A673 (cell line): ENCODE results near the gene KCNQ2. TPM values are rescaled to one million over a fixed set of nuclear protein-coding genes. Genes with fewer than 3 reads are reported as not detected.

Experiments
- BruUV-seq: library from RNA; stranded (reverse); fragments of 400-500 nt; replicated peaks from 2 replicates; lab custom pipeline; 2021; lab: Mats Ljungman, UMichigan
- CTCF ChIA-PET: fragments of 300-600 bp; sonication (Branson Sonifier 250); formaldehyde crosslinking; loops from one replicate; lab custom pipeline; 2022; ENCODE audit warnings: antibody characterized with exemption; lab: Charles Lee
- POLR2A ChIA-PET: fragments of 300-600 bp; sonication (Branson Sonifier 250); formaldehyde crosslinking; loops from one replicate; lab custom pipeline; 2022; ENCODE audit warnings: antibody characterized with exemption; ENCODE audit not compliant: low non-redundant PET; lab: Charles Lee
- DNase-seq: peaks from one replicate; pipeline ENCODE4 v3.0.0-alpha.2; 2015; ENCODE audit warnings: low spot score
- H3K27ac ChIP-seq: fragments of 200-600 bp; sonication (generic); 2 replicates; pipeline ENCODE4 v1.5.1; 2016; ENCODE audit warnings: mixed run types, low read depth, mild to moderate bottlenecking, mixed read lengths, antibody characterized with exemption, low read length; ENCODE audit not compliant: poor library complexity, severe bottlenecking
- H3K27me3 ChIP-seq: fragments of 200-600 bp; sonication (generic); replicated peaks from 2 replicates; pipeline ENCODE4 v1.6.1; 2017; ENCODE audit warnings: mixed run types, low read depth, mild to moderate bottlenecking, mixed read lengths, antibody characterized with exemption, low read length; ENCODE audit not compliant: insufficient read depth, poor library complexity
- H3K36me3 ChIP-seq: fragments of 200-600 bp; sonication (generic); 2 replicates; pipeline ENCODE4 v1.6.1; 2016; ENCODE audit warnings: mixed run types, mild to moderate bottlenecking, mixed read lengths, antibody characterized with exemption, low read length; ENCODE audit not compliant: insufficient read depth, poor library complexity, severe bottlenecking
- H3K4me1 ChIP-seq: fragments of 200-600 bp; sonication (generic); 2 replicates; pipeline ENCODE4 v1.6.1; 2017; ENCODE audit warnings: mixed run types, mild to moderate bottlenecking, mixed read lengths, antibody characterized with exemption, low read length; ENCODE audit not compliant: insufficient read depth, poor library complexity, severe bottlenecking
- H3K4me3 ChIP-seq: fragments of 200-600 bp; sonication (generic); 2 replicates; pipeline ENCODE4 v1.5.1; 2016; ENCODE audit warnings: low read depth, mixed run types, mild to moderate bottlenecking, mixed read lengths, low read length; ENCODE audit not compliant: poor library complexity, severe bottlenecking
- H3K9me3 ChIP-seq: fragments of 200-600 bp; sonication (generic); 2 replicates; pipeline ENCODE4 v1.6.1; 2016; ENCODE audit warnings: mixed run types, low read depth, mild to moderate bottlenecking, mixed read lengths, antibody characterized with exemption, low read length; ENCODE audit not compliant: poor library complexity, severe bottlenecking
- EZH2 ChIP-seq: fragments of 200-600 bp; sonication (generic); IDR thresholded peaks from 2 replicates; pipeline ENCODE4 v1.6.1; 2017; ENCODE audit warnings: borderline replicate concordance, low read depth, mild to moderate bottlenecking, mixed read lengths, antibody characterized with exemption, low read length; ENCODE audit not compliant: poor library complexity, severe bottlenecking
- intact Hi-C: fragments of 100-400 bp; cut with micrococcal nuclease; formaldehyde crosslinking; loops from one replicate; pipeline ENCODE4 v1.10.0; 2022; ENCODE audit not compliant: unreplicated experiment
- total RNA-seq: library from RNA; stranded (reverse); gene quantifications from 2 replicates; pipeline ENCODE4 v1.2.3, GENCODE V29; 2021
- TF ChIP-seq, protein P1 (sequence below): fragments of 300-800, 200-600 bp; sonication (generic); conservative IDR thresholded peaks from 2 replicates; pipeline ENCODE4 v1.5.1; 2017; ENCODE audit warnings: low read depth, mild to moderate bottlenecking, antibody characterized with exemption, low read length, moderate library complexity, mixed read lengths

Gene KCNQ2
- total RNA-seq, 1 experiment from 2014 or later = 6.6 TPM

DNA sequence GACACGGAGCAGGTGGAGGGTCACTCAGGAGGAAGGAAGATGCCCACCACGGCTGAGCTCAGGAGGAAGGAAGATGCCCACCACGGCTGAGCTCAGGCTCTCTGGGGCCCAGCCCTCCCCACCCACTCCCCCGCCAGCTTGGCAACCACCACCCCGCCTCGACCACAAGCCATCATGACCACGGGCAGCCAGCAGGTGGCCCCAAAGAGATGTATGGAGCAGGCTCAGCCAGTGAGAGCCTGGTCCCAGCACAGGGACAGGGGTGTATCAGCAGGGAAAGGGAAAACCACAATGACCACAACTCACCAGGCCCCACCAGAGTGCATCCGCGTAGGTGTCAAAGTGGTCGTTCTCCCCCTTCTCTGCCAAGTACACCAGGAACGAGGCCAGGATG is 30.4 kb downstream of the KCNQ2 start:
- TF ChIP-seq, protein P1, sequence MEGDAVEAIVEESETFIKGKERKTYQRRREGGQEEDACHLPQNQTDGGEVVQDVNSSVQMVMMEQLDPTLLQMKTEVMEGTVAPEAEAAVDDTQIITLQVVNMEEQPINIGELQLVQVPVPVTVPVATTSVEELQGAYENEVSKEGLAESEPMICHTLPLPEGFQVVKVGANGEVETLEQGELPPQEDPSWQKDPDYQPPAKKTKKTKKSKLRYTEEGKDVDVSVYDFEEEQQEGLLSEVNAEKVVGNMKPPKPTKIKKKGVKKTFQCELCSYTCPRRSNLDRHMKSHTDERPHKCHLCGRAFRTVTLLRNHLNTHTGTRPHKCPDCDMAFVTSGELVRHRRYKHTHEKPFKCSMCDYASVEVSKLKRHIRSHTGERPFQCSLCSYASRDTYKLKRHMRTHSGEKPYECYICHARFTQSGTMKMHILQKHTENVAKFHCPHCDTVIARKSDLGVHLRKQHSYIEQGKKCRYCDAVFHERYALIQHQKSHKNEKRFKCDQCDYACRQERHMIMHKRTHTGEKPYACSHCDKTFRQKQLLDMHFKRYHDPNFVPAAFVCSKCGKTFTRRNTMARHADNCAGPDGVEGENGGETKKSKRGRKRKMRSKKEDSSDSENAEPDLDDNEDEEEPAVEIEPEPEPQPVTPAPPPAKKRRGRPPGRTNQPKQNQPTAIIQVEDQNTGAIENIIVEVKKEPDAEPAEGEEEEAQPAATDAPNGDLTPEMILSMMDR = peak; percentile 67
- TF ChIP-seq EZH2 = no peak
- POLR2A ChIA-PET = no interaction called here
- peak; percentile 65 for DNase-seq
- no peaks in the 10 kb centered on the region for H3K27me3 ChIP-seq
- H3K9me3 ChIP-seq = no peaks in the 10 kb centered on the region
- BruUV-seq = no TSS peak
- H3K4me3 ChIP-seq = no peak overlapping the region
- H3K36me3 ChIP-seq = no peaks in the 10 kb centered on the region
- no peaks in the 10 kb centered on the region for H3K4me1 ChIP-seq
- intact Hi-C loops = no loop called here
- H3K27ac ChIP-seq = no peak overlapping the region
- CTCF ChIA-PET = interaction anchor here (0.6 kb wide), 1 partner anchor 11 kb away, joined by 5 read pairs; no protein-coding TSS in a partner anchor

GRCh38 chr20:63441136-63442099 is 31.0 kb downstream of the KCNQ2 start:
- Histone ChIP-seq H3K4me1 (no peaks in the 10 kb centered on the region), H3K9me3 (no peaks in the 10 kb centered on the region), H3K4me3 (no peak overlapping the region), H3K27ac (no peak overlapping the region), H3K36me3 (no peaks in the 10 kb centered on the region), H3K27me3 (no peaks in the 10 kb centered on the region)
- CTCF ChIA-PET = interaction anchor here (0.6 kb wide), 2 partner anchors 12 to 493 kb away, joined by 3 to 5 read pairs; no protein-coding TSS in a partner anchor
- intact Hi-C loops = no loop called here
- POLR2A ChIA-PET = no interaction called here
- TF ChIP-seq, protein P1 = no peak
- no peak for TF ChIP-seq EZH2
- BruUV-seq = no TSS peak
- no peak for DNase-seq

- Histone ChIP-seq H3K27ac (no peak overlapping the region), H3K9me3 (no peaks in the 10 kb centered on the region), H3K4me3 (no peak overlapping the region), H3K27me3 (no peaks in the 10 kb centered on the region), H3K4me1 (no peaks in the 10 kb centered on the region), H3K36me3 (no peaks in the 10 kb centered on the region)
- intact Hi-C loops = no loop called here
- DNase-seq = no peak
- TF ChIP-seq EZH2 = no peak
- TF ChIP-seq, protein P1 = no peak
- POLR2A ChIA-PET = no interaction called here
- BruUV-seq = no TSS peak
- CTCF ChIA-PET = interaction anchor here (0.6 kb wide), 1 partner anchor 494 kb away, joined by 3 read pairs; no protein-coding TSS in a partner anchor
Measured at GRCh38 chr20:63440366-63440955, 32.0 kb downstream of the KCNQ2 start.
